Astrocyte (in vitro differentiated cells and primary cell): ENCODE measurements around the gene AASS. TPM values are rescaled to one million over a fixed set of nuclear protein-coding genes. Genes with fewer than 3 reads are reported as not detected.

ENCODE experiments used
- DNase-seq: peaks from one replicate; pipeline ENCODE4 v3.0.0-alpha.2; 2010; ENCODE audit warnings: low read depth
- FAIRE-seq: peaks from 2 replicates; lab custom pipeline; 2011; peaks lifted over from hg19 to GRCh38; lab: Jason Lieb, UNC
- H2AFZ ChIP-seq: 2 replicates; pipeline ENCODE4 v1.6.0; 2012; ENCODE audit warnings: low read depth, low read length, inconsistent platforms
- H3K27ac ChIP-seq: 2 replicates; pipeline ENCODE4 v1.5.1; 2011; ENCODE audit warnings: low read depth, low read length, inconsistent platforms
- H3K27me3 ChIP-seq: 2 replicates; pipeline ENCODE4 v1.6.0; 2011; ENCODE audit warnings: low read length, inconsistent platforms; ENCODE audit not compliant: insufficient read depth
- H3K36me3 ChIP-seq: 2 replicates; pipeline ENCODE4 v1.5.1; 2011; ENCODE audit warnings: low read length, inconsistent platforms; ENCODE audit not compliant: insufficient read depth
- H3K4me1 ChIP-seq: 2 replicates; pipeline ENCODE4 v1.5.1; 2011; ENCODE audit warnings: low read length, inconsistent platforms; ENCODE audit not compliant: insufficient read depth
- H3K4me2 ChIP-seq: 2 replicates; pipeline ENCODE4 v1.6.0; 2012; ENCODE audit warnings: low read length, inconsistent platforms
- H3K4me3 ChIP-seq: 2 replicates; pipeline ENCODE4 v1.5.1; 2011; ENCODE audit warnings: low read depth, mild to moderate bottlenecking, low read length, inconsistent platforms; ENCODE audit not compliant: insufficient read depth
- H3K79me2 ChIP-seq: 2 replicates; pipeline ENCODE4 v1.6.0; 2012; ENCODE audit warnings: mild to moderate bottlenecking, low read length, inconsistent platforms; ENCODE audit not compliant: insufficient read depth
- H3K9ac ChIP-seq: 2 replicates; pipeline ENCODE4 v1.6.0; 2012; ENCODE audit warnings: mild to moderate bottlenecking, low read length, inconsistent platforms
- H3K9me3 ChIP-seq: 2 replicates; pipeline ENCODE4 v1.5.1; 2012; ENCODE audit warnings: low read depth, mild to moderate bottlenecking, low read length, inconsistent platforms; ENCODE audit not compliant: insufficient read depth
- H4K20me1 ChIP-seq: 2 replicates; pipeline ENCODE4 v1.6.0; 2012; ENCODE audit warnings: low read length, inconsistent platforms; ENCODE audit not compliant: insufficient read depth
- H3K27ac Mint-ChIP-seq: one replicate; pipeline ENCODE4 v1.8.0; 2021; ENCODE audit warnings: mild to moderate bottlenecking, mixed read lengths; ENCODE audit not compliant: unreplicated experiment
- H3K27me3 Mint-ChIP-seq: one replicate; pipeline ENCODE4 v1.8.0; 2021; ENCODE audit warnings: low read depth, mixed read lengths; ENCODE audit not compliant: unreplicated experiment
- H3K36me3 Mint-ChIP-seq: one replicate; pipeline ENCODE4 v1.8.0; 2021; ENCODE audit warnings: low read depth, mixed read lengths; ENCODE audit not compliant: unreplicated experiment
- H3K4me1 Mint-ChIP-seq: one replicate; pipeline ENCODE4 v1.8.0; 2021; ENCODE audit warnings: low read depth, mixed read lengths; ENCODE audit not compliant: unreplicated experiment
- H3K4me3 Mint-ChIP-seq: one replicate; pipeline ENCODE4 v1.8.0; 2021; ENCODE audit warnings: mild to moderate bottlenecking, moderate library complexity, mixed read lengths; ENCODE audit not compliant: unreplicated experiment
- H3K9me3 Mint-ChIP-seq: one replicate; pipeline ENCODE4 v1.8.0; 2021; ENCODE audit warnings: mild to moderate bottlenecking, mixed read lengths; ENCODE audit not compliant: unreplicated experiment
- EZH2 ChIP-seq: IDR thresholded peaks from 2 replicates; pipeline ENCODE4 v1.6.1; 2012; ENCODE audit warnings: mild to moderate bottlenecking, low read length, inconsistent platforms; ENCODE audit not compliant: insufficient read depth
- total RNA-seq: library from RNA; stranded (reverse); gene quantifications from 2 replicates; pipeline ENCODE4 v1.2.1, GENCODE V29; 2021
- TF ChIP-seq, protein P1 (sequence below): IDR thresholded peaks from 2 replicates; pipeline ENCODE4 v1.5.1; 2011; ENCODE audit warnings: low read depth, mild to moderate bottlenecking, inconsistent platforms, low read length, moderate library complexity; ENCODE audit not compliant: insufficient read depth

AASS gene
- total RNA-seq, 1 donor from 2014 or later, result 15.6 TPM

GRCh38 chr7:122072924-122073599, 71.0 kb downstream of the AASS start:
- no peaks in the 10 kb centered on the region for H3K27me3 ChIP-seq
- H3K79me2 ChIP-seq, result no peaks in the 10 kb centered on the region
- DNase-seq (no peak), FAIRE-seq (no peak)
- TF ChIP-seq, protein P1, sequence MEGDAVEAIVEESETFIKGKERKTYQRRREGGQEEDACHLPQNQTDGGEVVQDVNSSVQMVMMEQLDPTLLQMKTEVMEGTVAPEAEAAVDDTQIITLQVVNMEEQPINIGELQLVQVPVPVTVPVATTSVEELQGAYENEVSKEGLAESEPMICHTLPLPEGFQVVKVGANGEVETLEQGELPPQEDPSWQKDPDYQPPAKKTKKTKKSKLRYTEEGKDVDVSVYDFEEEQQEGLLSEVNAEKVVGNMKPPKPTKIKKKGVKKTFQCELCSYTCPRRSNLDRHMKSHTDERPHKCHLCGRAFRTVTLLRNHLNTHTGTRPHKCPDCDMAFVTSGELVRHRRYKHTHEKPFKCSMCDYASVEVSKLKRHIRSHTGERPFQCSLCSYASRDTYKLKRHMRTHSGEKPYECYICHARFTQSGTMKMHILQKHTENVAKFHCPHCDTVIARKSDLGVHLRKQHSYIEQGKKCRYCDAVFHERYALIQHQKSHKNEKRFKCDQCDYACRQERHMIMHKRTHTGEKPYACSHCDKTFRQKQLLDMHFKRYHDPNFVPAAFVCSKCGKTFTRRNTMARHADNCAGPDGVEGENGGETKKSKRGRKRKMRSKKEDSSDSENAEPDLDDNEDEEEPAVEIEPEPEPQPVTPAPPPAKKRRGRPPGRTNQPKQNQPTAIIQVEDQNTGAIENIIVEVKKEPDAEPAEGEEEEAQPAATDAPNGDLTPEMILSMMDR, result no peak
- TF ChIP-seq EZH2, result no peak
- no peaks in the 10 kb centered on the region for H3K4me1 ChIP-seq
- Mint-ChIP-seq H3K4me1 (peaks cover 3% of the 10 kb centered on the region), H3K27me3 (no peaks in the 10 kb centered on the region), H3K27ac (no peak overlapping the region), H3K36me3 (peaks cover 14% of the 10 kb centered on the region), H3K9me3 (no peaks in the 10 kb centered on the region), H3K4me3 (no peak overlapping the region)
- H3K36me3 ChIP-seq, result peaks cover 7% of the 10 kb centered on the region
- H3K4me3 ChIP-seq, result no peak overlapping the region
- no peak overlapping the region for H3K9ac ChIP-seq
- H3K9me3 ChIP-seq, result no peaks in the 10 kb centered on the region
- H2AFZ ChIP-seq, result no peak overlapping the region
- no peak overlapping the region for H3K27ac ChIP-seq
- H3K4me2 ChIP-seq, result no peak overlapping the region
- H4K20me1 ChIP-seq, result no peaks in the 10 kb centered on the region

DNA sequence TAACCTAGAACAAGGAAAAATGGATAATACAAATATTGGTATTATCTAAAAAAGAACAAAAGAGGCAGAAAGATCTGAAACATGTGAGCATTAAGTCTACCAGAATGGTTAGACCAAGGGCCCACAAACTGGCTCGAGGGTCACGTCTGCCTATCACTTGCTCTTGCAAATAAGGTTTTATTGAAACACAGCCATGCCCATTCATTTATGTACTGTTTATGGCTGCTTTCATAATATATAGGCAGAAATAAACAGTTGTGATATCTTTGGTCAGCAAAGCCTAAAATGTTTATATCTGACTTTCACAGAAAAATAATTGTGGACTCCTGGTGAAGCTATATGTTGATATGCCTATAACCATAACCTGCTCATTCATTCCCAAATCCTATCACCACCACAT, 71.8 kb downstream of the AASS start:
- no peak overlapping the region for H3K27ac Mint-ChIP-seq
- H3K27me3 Mint-ChIP-seq, result no peaks in the 10 kb centered on the region
- no peak for FAIRE-seq
- H3K4me3 ChIP-seq, result no peak overlapping the region
- H4K20me1 ChIP-seq, result no peaks in the 10 kb centered on the region
- H3K36me3 ChIP-seq, result peaks cover 4% of the 10 kb centered on the region
- H3K9me3 ChIP-seq, result no peaks in the 10 kb centered on the region
- no peaks in the 10 kb centered on the region for H3K79me2 ChIP-seq
- no peaks in the 10 kb centered on the region for H3K4me1 ChIP-seq
- DNase-seq, result no peak
- H3K27ac ChIP-seq, result no peak overlapping the region
- TF ChIP-seq EZH2, result no peak
- TF ChIP-seq, protein P1, result no peak
- peaks cover 3% of the 10 kb centered on the region for H3K4me1 Mint-ChIP-seq
- peaks cover 8% of the 10 kb centered on the region for H3K36me3 Mint-ChIP-seq
- H3K4me3 Mint-ChIP-seq, result no peak overlapping the region
- H3K27me3 ChIP-seq, result no peaks in the 10 kb centered on the region
- H2AFZ ChIP-seq, result no peak overlapping the region
- no peak overlapping the region for H3K9ac ChIP-seq
- H3K9me3 Mint-ChIP-seq, result no peaks in the 10 kb centered on the region
- H3K4me2 ChIP-seq, result no peak overlapping the region

DNA sequence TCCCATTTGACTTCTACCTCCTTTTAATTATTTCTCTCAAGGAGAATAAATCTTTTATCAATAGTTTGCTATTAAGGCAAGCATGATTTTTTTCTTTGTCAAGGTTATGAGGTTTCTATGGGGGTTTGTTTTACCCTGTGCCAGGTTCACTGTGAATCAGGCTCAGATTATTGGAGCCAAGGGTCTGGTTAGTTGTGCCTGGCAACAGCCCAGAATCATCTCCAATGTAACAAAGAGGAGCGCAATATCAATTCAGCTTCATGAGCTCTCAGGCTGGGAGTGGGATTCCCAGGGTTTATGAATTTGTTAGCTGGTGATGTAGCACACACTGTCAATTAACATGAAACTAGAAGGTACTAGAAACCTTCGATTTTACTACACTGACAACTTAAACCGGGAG, 73.2 kb downstream of the AASS start:
- Histone ChIP-seq H3K27me3 (no peaks in the 10 kb centered on the region), H3K4me1 (no peaks in the 10 kb centered on the region), H3K4me2 (no peak overlapping the region), H3K79me2 (no peaks in the 10 kb centered on the region), H3K9ac (no peak overlapping the region), H4K20me1 (no peaks in the 10 kb centered on the region), H2AFZ (no peak overlapping the region), H3K36me3 (no peaks in the 10 kb centered on the region), H3K4me3 (no peak overlapping the region), H3K9me3 (no peaks in the 10 kb centered on the region), H3K27ac (no peak overlapping the region)
- H3K27ac Mint-ChIP-seq, result no peak overlapping the region
- DNase-seq (no peak), FAIRE-seq (no peak)
- no peaks in the 10 kb centered on the region for H3K9me3 Mint-ChIP-seq
- H3K4me1 Mint-ChIP-seq, result peaks cover 3% of the 10 kb centered on the region
- no peaks in the 10 kb centered on the region for H3K27me3 Mint-ChIP-seq
- H3K36me3 Mint-ChIP-seq, result peaks cover 5% of the 10 kb centered on the region
- TF ChIP-seq EZH2, result no peak
- TF ChIP-seq, protein P1, result no peak
- H3K4me3 Mint-ChIP-seq, result no peak overlapping the region
